ENCODE measurements around the gene ADAMTS2.
"Not testable (repeated sequence)": the region's sequence is repeated elsewhere in the genome, so short reads cannot be mapped to it uniquely, and the experiment has no call there.

The ADAMTS2 gene

GRCh38 chr5:179227229-179227579, 118.1 kb downstream of the ADAMTS2 start:
- no peak for DNase-seq

GRCh38 chr5:179226696-179227095, 118.6 kb downstream of the ADAMTS2 start:
- DNase-seq: no peak

- no peak for DNase-seq
Observed at GRCh38 chr5:179225387-179225786, 119.9 kb downstream of the ADAMTS2 start.

- no peak for DNase-seq
Observed at GRCh38 chr5:179224741-179225140, 120.5 kb downstream of the ADAMTS2 start.

GRCh38 chr5:179223961-179224360, 121.3 kb downstream of the ADAMTS2 start:
- no peak for DNase-seq

- no peak for DNase-seq
Observed at GRCh38 chr5:179223528-179223927, 121.7 kb downstream of the ADAMTS2 start.

- DNase-seq: no peak
Observed at GRCh38 chr5:179222246-179223017, 122.8 kb downstream of the ADAMTS2 start.

GRCh38 chr5:179221877-179222220, 123.4 kb downstream of the ADAMTS2 start:
- DNase-seq: no peak

GRCh38 chr5:179221196-179221876, 123.9 kb downstream of the ADAMTS2 start:
- DNase-seq: no peak

GRCh38 chr5:179220716-179221115, 124.5 kb downstream of the ADAMTS2 start:
- DNase-seq: no peak

- no peak for DNase-seq
Observed at GRCh38 chr5:179219661-179220620, 125.3 kb downstream of the ADAMTS2 start.

GRCh38 chr5:179218943-179219330, 126.3 kb downstream of the ADAMTS2 start:
- no peak for DNase-seq

- no peak for DNase-seq
Observed at GRCh38 chr5:179217956-179218942, 127.0 kb downstream of the ADAMTS2 start.

- no peak for DNase-seq
Observed at GRCh38 chr5:179217356-179217755, 127.9 kb downstream of the ADAMTS2 start.

GRCh38 chr5:179216381-179216780, 128.9 kb downstream of the ADAMTS2 start:
- DNase-seq: not testable (repeated sequence)

- peak in 1 of 2 donors; percentile 0 for DNase-seq
Observed at GRCh38 chr5:179215576-179215975, 129.7 kb downstream of the ADAMTS2 start.

- DNase-seq: no peak
Observed at GRCh38 chr5:179214678-179215077, 130.6 kb downstream of the ADAMTS2 start.

GRCh38 chr5:179212870-179213269, 132.4 kb downstream of the ADAMTS2 start:
- no peak for DNase-seq

GRCh38 chr5:179211631-179212030, 133.6 kb downstream of the ADAMTS2 start:
- DNase-seq: no peak

- no peak for DNase-seq
Observed at GRCh38 chr5:179211068-179211467, 134.2 kb downstream of the ADAMTS2 start.

- no peak for DNase-seq
Observed at GRCh38 chr5:179210478-179210877, 134.8 kb downstream of the ADAMTS2 start.

Data from hippocampal formation (tissue), 2 donors.